PC-9 (cell line): ENCODE measurements around the gene ANKRD44. TPM values are rescaled to one million over a fixed set of nuclear protein-coding genes. Genes with fewer than 3 reads are reported as not detected.

ENCODE experiments used
- BruUV-seq: library from RNA; stranded (reverse); fragments of 400-500 nt; replicated peaks from 2 replicates; lab custom pipeline; 2021; lab: Mats Ljungman, UMichigan
- CTCF ChIA-PET: fragments of 300-600 bp; sonication (Branson Sonifier 250); formaldehyde crosslinking; loops from one replicate; lab custom pipeline; 2022; ENCODE audit warnings: antibody characterized with exemption; lab: Charles Lee
- POLR2A ChIA-PET: fragments of 300-600 bp; sonication (Branson Sonifier 250); formaldehyde crosslinking; loops from one replicate; lab custom pipeline; 2022; ENCODE audit warnings: antibody characterized with exemption; ENCODE audit not compliant: unreplicated experiment; lab: Charles Lee
- DNase-seq, 2 experiments: peaks; one replicate each; pipeline versions ENCODE4 v3.0.0 to v3.0.0-alpha.2; 2015 to 2022; ENCODE audit warnings: mixed read lengths in 1 of 2
- H2AFZ ChIP-seq: fragments of 200-600 bp; sonication (generic); 2 replicates; pipeline ENCODE4 v1.8.1; 2017; ENCODE audit warnings: antibody characterized with exemption
- H3F3A ChIP-seq: fragments of 200-600 bp; sonication (generic); 2 replicates; pipeline ENCODE4 v1.8.1; 2017; ENCODE audit warnings: antibody characterized with exemption, mild to moderate bottlenecking, low read depth; ENCODE audit not compliant: insufficient read depth
- H3K27ac ChIP-seq: fragments of 200-600 bp; sonication (generic); 2 replicates; pipeline ENCODE4 v1.6.1; 2016; ENCODE audit warnings: mixed run types
- H3K27me3 ChIP-seq: fragments of 200-600 bp; sonication (generic); 2 replicates; pipeline ENCODE4 v1.6.1; 2016; ENCODE audit warnings: low read depth, mixed run types; ENCODE audit not compliant: insufficient read depth
- H3K36me3 ChIP-seq: fragments of 200-600 bp; sonication (generic); 2 replicates; pipeline ENCODE4 v1.6.1; 2016; ENCODE audit warnings: low read depth, mixed run types
- H3K4me1 ChIP-seq: fragments of 200-600 bp; sonication (generic); replicated peaks from 2 replicates; pipeline ENCODE4 v1.6.1; 2016; ENCODE audit warnings: mixed run types; ENCODE audit not compliant: insufficient read depth
- H3K4me2 ChIP-seq: fragments of 200-600 bp; sonication (generic); 2 replicates; pipeline ENCODE4 v1.6.1; 2017; ENCODE audit warnings: mixed run types
- H3K4me3 ChIP-seq: fragments of 200-600 bp; sonication (generic); 2 replicates; pipeline ENCODE4 v1.6.1; 2016; ENCODE audit warnings: mixed run types
- H3K79me2 ChIP-seq: fragments of 200-600 bp; sonication (generic); 2 replicates; pipeline ENCODE4 v1.6.1; 2017; ENCODE audit warnings: low read depth, mixed run types
- H3K9me2 ChIP-seq: fragments of 200-600 bp; sonication (generic); 2 replicates; pipeline ENCODE4 v1.8.1; 2017; ENCODE audit warnings: mild to moderate bottlenecking; ENCODE audit not compliant: insufficient read depth
- H3K9me3 ChIP-seq: fragments of 200-600 bp; sonication (generic); 2 replicates; pipeline ENCODE4 v1.8.1; 2016; ENCODE audit warnings: low read depth; ENCODE audit not compliant: insufficient read depth
- H4K20me1 ChIP-seq: fragments of 200-600 bp; sonication (generic); 2 replicates; pipeline ENCODE4 v1.8.1; 2017; ENCODE audit not compliant: insufficient read depth
- EZH2 ChIP-seq: fragments of 200-600 bp; sonication (generic); IDR thresholded peaks from 2 replicates; pipeline ENCODE4 v1.8.0; 2017; ENCODE audit warnings: antibody characterized with exemption, low read depth
- intact Hi-C: fragments of 100-400 bp; cut with micrococcal nuclease; formaldehyde crosslinking; loops from one replicate; pipeline ENCODE4 v1.10.0; 2022; ENCODE audit not compliant: unreplicated experiment
- total RNA-seq: library from RNA; stranded (reverse); gene quantifications from 2 replicates; pipeline ENCODE4 v1.2.3, GENCODE V29; 2021
- TF ChIP-seq, protein P1 (sequence below): fragments of 200-600 bp; sonication (generic); conservative IDR thresholded peaks from 2 replicates; pipeline ENCODE4 v1.6.1; 2017; ENCODE audit warnings: mixed run types, antibody characterized with exemption, mild to moderate bottlenecking, moderate library complexity

Gene ANKRD44
- total RNA-seq, 1 experiment from 2014 or later: 3.4 TPM

DNA sequence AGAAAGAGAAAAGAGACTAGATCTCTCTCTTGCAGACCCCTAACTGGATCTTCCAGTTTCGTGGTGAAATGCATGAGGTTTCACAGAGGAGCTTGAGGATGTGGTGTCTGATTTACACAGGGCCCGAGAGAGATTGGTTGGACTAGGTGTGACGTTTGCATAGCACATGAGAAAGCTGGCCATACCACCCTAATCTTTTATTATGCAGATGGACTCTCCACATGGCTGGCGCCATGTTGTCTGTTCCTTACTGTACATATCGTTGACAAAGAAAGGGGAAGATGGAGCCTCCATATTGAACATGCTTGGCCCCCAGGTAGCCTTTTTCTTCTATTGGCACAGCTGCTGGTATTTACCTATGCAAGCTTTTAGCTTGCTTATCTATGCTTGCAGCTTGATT, 356.6 kb downstream of the ANKRD44 start:
- ChIA-PET CTCF (interaction anchor here (0.6 kb wide), 1 partner anchor 735 kb away, joined by 3 read pairs; no protein-coding TSS in a partner anchor), POLR2A (no interaction called here)
- Histone ChIP-seq H3K27ac (no peak overlapping the region), H4K20me1 (no peaks in the 10 kb centered on the region), H3K36me3 (no peaks in the 10 kb centered on the region), H3K4me3 (no peak overlapping the region), H2AFZ (no peak overlapping the region), H3K27me3 (no peaks in the 10 kb centered on the region), H3K9me3 (no peaks in the 10 kb centered on the region), H3K79me2 (no peaks in the 10 kb centered on the region), H3F3A (no peaks in the 10 kb centered on the region), H3K9me2 (no peaks in the 10 kb centered on the region), H3K4me2 (no peak overlapping the region), H3K4me1 (no peaks in the 10 kb centered on the region)
- TF ChIP-seq, protein P1, sequence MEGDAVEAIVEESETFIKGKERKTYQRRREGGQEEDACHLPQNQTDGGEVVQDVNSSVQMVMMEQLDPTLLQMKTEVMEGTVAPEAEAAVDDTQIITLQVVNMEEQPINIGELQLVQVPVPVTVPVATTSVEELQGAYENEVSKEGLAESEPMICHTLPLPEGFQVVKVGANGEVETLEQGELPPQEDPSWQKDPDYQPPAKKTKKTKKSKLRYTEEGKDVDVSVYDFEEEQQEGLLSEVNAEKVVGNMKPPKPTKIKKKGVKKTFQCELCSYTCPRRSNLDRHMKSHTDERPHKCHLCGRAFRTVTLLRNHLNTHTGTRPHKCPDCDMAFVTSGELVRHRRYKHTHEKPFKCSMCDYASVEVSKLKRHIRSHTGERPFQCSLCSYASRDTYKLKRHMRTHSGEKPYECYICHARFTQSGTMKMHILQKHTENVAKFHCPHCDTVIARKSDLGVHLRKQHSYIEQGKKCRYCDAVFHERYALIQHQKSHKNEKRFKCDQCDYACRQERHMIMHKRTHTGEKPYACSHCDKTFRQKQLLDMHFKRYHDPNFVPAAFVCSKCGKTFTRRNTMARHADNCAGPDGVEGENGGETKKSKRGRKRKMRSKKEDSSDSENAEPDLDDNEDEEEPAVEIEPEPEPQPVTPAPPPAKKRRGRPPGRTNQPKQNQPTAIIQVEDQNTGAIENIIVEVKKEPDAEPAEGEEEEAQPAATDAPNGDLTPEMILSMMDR: no peak
- TF ChIP-seq EZH2: no peak
- intact Hi-C loops: no loop called here
- BruUV-seq: no TSS peak
- no peak for DNase-seq

GRCh38 chr2:196952936-196953335, 357.6 kb downstream of the ANKRD44 start:
- CTCF ChIA-PET: no interaction called here

GRCh38 chr2:196951973-196952372, 358.6 kb downstream of the ANKRD44 start:
- POLR2A ChIA-PET: no interaction called here
- H3F3A ChIP-seq: no peaks in the 10 kb centered on the region
- no peak overlapping the region for H2AFZ ChIP-seq
- TF ChIP-seq, protein P1: no peak
- TF ChIP-seq EZH2: no peak
- H3K9me3 ChIP-seq: no peaks in the 10 kb centered on the region
- H3K27me3 ChIP-seq: no peaks in the 10 kb centered on the region
- no peak for DNase-seq
- H3K79me2 ChIP-seq: no peaks in the 10 kb centered on the region
- BruUV-seq: no TSS peak
- H3K27ac ChIP-seq: no peak overlapping the region
- intact Hi-C loops: no loop called here
- H3K4me2 ChIP-seq: no peak overlapping the region
- H4K20me1 ChIP-seq: no peaks in the 10 kb centered on the region
- no peak overlapping the region for H3K4me3 ChIP-seq
- no peaks in the 10 kb centered on the region for H3K9me2 ChIP-seq
- CTCF ChIA-PET: no interaction called here
- H3K4me1 ChIP-seq: no peaks in the 10 kb centered on the region
- H3K36me3 ChIP-seq: no peaks in the 10 kb centered on the region

More at GRCh38 chr2:196952936-196953335, 357.6 kb downstream of the ANKRD44 start:
- Histone ChIP-seq H2AFZ (no peak overlapping the region), H3K9me3 (no peaks in the 10 kb centered on the region), H3K36me3 (no peaks in the 10 kb centered on the region), H3K79me2 (no peaks in the 10 kb centered on the region), H3K27ac (no peak overlapping the region), H4K20me1 (no peaks in the 10 kb centered on the region), H3K4me2 (no peak overlapping the region), H3K4me3 (no peak overlapping the region), H3K9me2 (no peaks in the 10 kb centered on the region), H3F3A (no peaks in the 10 kb centered on the region), H3K27me3 (no peaks in the 10 kb centered on the region), H3K4me1 (no peaks in the 10 kb centered on the region)
- intact Hi-C loops: no loop called here
- no peak for TF ChIP-seq EZH2
- TF ChIP-seq, protein P1: no peak
- POLR2A ChIA-PET: no interaction called here
- DNase-seq: no peak
- no TSS peak for BruUV-seq
